NCI-H82 treated with DMSO at 0.1 percent for 48 hours (cell line): ENCODE data around the gene USP35.
"Not testable (repeated sequence)": the region's sequence is repeated elsewhere in the genome, so short reads cannot be mapped to it uniquely, and the experiment has no call there.

Experiments used
- DNase-seq: peaks from one replicate; lab custom pipeline; 2025; ENCODE audit not compliant: unreplicated experiment; lab: John Stamatoyannopoulos, UW

USP35 gene

DNA sequence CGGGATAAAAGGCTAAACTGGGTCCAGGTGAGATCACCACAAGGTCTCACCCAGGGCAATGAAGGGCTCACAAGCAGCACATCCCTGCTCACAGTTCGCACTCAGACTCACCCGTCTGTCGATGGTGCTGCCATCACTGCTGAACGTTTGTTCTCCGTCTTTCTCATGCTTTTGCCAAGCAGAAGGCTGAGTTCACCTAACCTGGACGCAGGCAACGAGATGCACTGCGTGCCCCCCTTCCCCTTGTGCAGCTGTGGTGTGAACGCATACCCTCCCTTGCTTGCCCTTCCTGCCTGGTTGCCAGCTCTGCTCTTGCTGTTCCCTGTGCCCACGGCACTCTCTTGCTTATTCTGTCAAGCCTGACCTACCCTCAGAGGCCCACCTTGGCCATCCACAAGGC, 18.3 kb upstream of the USP35 start:
- DNase-seq: no peak

DNA sequence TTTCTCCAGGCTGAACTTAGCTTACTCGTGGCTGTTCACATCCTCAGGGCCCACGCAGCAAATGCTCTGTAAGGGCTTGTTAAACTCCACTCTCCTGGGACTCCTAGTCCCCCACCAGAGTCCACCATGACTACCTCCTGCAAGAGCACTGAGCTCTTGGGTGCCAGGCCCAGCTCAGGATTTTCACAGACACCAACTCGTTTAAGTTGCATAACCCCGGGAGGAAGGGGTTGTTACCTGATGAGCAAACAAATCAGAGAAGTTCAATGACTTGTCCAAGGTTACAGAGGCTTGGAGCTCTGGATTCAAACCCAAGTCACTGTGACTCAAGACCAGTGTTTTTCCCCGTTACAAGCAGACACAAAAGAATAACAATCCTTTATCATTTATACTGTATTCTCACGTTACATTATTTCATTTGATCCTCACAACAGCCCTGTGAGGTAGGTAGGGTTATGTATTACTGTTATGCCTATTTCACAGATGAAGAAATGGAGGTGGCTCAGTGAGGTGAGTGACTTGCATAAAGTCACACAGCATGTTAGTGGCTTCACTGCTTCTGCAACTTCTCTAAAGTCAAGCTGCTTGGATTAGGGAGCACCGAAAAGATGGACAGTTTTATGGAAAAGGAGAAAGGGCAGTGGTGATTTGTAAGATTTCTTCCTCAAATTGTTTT, 17.7 kb upstream of the USP35 start:
- DNase-seq: no peak

DNA sequence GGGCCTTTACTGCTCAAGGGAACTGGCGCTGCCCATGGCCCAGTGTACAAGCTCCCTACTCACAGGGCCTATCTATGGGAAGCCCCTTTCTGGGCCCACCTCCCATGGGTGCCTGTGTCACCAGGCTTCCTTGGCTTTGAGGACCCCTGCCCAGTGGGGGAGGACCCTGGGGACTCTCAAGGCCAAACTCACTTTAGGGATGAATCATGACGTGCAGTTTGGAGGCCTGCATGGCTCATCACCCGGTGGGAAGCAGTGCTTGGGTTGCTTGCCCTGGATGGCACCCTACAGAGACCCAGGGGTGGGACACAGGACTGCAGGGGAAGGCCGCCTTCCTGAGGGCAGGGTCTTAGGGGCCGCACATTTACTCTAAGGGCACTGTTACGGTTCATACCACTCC, 16.8 kb upstream of the USP35 start:
- DNase-seq: no peak

DNA sequence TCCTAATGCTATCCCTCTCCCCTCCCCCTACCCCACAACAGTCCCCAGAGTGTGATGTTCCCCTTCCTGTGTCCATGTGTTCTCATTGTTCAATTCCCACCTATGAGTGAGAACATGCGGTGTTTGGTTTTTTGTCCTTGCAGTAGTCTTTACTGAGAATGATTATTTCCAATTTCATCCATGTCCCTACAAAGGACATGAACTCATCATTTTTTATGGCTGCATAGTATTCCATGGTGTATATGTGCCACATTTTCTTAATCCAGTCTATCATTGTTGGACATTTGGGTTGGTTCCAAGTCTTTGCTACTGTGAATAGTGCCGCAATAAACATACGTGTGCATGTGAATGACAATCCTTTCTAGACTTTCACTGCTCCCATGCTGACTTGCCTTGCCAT, 12.9 kb upstream of the USP35 start:
- DNase-seq: not testable (repeated sequence)

DNA sequence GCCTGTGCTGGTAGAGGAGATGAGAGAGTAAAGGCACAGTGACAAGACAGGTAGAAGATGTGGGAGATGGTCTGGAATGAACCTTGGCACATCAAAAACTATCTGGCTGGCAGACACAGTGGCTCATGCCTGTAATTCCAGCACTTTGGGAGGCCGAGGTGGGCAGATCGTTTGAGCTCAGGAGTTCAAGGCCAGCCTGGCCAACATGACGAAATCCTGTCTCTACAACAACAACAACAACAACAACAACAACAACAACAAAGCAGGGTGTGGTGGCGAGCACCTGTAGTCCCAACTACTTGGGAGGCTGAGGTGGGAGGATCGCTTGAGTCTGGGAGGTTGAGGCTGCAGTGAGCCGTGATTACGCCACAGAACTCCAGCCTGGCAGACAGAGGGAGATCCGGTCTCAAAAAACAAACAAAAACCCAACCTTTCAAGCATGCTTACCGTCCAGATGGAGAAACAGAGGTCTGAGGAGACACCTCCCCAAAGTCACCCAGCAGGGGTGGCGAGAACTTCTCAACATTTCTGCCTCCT, 12.0 kb upstream of the USP35 start:
- no peak for DNase-seq

DNA sequence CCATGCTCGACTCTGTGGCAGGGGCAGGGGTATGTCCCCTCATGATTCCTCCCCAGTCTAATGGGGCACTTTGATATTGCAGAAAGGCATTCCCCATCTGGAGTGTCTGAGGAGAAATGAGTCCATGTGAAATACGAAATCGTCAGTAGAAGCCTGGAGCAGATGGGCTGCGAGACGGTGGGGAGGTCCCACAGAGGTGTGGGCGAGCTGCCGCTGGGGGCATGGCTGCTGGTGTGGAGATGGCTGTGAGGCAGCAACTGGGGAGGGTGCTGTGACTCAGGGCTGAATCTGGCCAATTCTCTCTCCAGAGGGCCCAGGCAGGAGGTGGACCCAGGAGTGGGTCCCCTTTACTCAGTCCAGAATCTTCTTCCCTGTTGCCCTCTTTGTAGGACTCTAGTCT, 11.5 kb upstream of the USP35 start:
- no peak for DNase-seq

DNA sequence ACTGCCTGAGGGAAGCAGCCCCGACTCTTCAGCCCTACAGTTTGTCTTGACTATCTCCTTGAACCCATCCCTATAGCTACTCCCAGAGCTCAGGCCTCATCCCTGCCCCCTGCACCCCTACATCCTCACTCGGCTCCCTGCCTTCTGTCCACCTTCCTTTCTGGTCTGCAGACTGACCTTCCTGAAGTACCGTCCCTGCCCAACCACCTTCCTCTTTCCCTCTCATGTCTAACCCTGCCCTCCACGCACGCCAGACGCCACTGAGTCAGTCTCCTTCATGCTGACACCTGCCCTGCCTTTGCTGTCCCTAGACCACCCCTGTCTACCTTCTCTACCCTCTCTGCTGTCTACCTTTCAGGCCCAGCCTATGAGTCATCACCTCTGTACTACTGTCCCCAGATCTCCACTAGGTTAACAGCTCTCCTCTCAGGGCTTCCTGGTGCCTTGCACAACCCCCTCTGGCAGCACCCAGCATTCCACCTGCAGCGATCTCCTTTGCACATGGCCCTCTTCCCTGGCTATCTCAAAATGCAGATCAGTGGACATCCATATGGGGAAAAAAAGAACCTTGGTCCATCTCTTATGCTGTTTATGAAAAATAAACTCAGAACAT, 9.2 kb upstream of the USP35 start:
- DNase-seq: no peak

DNA sequence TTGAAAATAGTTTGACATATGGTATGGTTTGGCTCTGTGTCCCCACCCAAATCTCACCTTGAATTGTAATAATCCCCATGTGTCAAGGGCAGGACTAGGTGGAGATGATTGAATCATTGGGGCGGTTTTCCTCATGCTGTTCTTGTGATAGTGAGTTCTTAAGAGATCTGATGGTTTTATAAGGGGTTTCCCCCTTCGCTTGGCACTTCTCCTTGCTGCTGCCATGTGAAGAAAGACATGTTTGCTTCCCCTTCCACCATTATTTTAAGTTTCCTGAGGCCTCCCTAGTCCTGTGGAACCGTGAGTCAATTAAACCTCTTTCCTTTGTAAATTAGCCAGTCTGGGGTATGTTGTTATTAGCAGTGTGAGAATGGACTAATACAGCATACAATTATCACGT, 8.0 kb upstream of the USP35 start:
- no peak for DNase-seq

DNA sequence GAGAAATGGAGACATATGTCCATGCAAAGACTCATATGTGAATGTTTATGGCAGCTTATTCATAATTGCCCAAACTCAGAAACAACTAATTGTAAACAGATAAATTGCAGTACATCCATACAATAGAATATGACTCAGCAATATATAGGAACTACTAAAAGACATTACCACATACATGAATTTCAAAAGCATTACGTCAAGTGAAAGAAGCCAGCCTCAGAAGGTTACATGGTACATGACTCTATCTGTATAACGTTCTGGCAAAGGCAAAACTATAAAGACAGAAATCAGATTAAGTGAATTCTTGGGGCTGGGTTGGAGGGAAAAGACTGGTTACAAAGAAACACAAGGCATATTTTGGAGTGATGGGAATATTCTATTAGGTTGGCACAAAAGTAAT, 7.5 kb upstream of the USP35 start:
- no peak for DNase-seq

DNA sequence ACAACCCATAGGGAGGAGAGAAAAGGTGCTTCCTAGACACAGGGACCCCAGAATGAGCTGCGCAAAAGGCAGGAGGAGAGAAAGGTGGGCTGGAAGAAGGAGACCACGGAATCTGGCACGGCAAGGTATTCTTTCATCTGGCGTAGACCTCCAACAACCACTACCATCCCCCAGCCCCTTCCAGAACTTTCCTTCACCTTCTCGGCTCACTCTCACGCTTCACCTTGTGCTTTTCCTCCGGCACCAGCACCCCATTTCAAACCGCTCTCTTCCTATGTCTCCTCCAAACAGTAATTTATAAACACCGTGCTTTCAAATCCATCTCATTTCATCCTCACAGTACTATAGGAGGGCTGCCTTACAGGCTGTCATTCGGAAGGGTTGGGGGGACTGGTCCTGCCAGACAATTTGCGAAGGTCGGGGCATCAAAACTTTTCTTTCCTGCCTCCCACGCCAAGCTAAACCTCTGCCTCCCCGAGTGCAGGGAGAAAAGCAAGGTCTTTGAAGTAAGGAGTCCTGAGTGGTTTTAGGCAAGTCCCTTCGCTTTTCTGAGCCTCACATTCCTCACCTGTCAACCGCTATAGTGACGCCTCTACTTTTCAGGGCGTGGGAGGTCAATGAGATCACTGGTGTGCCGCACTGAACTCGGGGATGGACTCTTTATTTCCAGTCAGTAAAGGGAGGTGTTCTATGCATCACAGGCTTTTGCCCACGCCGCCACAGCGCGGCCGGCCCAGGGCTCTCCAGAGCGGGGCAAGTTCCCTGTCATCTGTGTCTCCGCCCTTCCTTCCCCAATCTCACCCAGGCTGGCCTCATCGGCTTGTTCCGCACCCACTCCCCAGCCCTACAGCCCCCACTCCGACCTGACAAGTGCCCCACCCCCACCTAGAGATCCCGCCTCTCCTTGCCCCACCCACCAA, 1.1 kb upstream of the USP35 start:
- no peak for DNase-seq

DNA sequence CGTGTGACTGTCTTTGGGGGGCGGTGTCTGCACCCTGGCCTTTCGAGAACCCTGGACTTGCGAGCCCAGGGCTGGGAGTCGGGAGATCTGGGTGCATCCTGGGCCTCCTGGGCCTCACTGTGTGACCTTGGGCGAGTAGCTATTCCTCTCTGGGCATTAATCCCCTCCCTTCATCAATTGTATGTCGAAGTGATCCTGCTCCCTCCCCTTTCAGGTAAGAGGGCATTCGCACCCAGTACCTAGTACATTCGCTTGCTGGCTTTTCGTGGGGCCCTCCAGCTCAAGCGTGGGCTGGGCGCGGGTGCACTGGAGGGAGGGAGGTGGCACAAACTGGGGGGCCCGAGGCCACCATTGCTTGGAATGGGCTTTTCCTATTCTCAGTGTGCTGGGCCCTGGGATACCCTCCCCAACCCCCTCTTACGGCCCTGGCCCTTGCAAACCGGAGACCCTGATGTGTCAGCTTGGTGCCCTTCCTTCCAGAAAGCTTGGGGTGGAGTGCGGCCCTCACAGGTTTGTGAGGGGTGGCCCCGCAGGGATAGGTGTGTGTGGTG, 530 bp downstream of the USP35 start:
- DNase-seq: no peak

DNA sequence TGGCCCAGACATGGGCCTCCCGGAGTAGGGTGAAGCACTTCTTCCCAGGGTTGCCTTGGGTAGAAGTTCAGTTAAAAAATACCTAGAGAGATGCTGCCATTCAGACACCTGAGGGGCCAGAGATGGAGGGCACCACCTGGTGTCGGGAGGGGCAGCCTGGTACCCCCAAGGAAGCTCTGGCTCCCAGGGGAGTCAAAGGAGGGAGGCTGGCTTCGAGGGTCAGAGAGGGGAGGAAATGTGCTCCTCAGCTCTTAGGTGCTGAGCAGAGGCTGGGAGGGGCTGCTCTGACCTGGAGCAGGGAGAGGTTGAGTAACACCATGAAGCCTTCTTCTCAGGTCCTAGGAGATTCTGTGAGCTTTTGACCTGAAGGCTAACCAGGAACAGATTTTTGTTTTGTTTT, 1.1 kb downstream of the USP35 start:
- DNase-seq: no peak

DNA sequence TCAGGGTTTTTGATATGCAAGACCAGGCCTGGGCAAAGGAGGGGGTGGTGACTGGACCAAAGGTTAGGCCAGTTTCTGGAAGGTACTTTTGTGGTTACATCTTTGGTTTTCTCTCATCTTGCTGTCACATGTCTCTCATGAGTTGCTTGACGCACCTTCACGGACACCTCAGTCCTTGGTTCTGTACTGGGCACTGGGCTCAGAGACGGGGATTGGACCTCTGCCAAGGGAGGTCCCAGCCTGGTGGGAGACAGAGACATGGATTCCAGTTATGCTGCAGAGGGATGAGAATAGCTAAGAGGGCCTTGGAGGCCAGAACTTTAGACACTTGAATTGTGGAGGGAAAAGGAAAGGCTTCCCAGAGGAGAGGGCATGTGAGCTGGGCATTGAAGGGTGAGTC, 1.7 kb downstream of the USP35 start:
- DNase-seq: no peak

DNA sequence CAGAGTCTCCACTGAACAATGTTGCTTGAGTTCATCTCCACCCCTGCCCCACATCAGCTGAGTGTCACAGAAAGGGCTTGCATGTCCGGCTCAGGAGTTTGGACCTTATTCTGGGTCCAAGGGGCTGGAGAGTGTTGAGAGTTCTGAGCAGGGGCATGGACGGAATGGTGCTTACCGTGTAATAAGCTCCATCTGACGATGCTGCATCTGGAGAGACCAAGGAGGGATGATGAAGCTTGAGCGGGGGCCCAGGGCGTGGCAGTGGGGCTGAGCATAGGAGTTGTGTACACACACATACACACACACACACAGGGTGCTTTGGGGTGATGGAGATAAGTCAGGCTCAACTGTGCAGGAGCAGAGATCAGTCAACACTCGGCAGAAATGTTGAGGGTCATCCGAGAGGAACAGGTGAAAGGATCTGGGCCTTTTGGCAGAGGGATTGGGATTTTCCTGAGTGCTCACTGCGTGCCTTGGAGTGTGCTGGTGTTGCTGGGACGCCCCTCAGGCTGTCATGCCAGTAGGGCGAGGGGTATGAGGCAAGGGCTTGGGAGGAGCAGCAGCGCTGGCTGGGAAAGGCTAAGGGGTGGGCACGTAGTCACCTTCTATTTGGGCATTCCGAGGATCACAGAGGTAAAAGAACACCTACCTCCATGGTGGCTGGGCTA, 2.3 kb downstream of the USP35 start:
- DNase-seq: no peak

DNA sequence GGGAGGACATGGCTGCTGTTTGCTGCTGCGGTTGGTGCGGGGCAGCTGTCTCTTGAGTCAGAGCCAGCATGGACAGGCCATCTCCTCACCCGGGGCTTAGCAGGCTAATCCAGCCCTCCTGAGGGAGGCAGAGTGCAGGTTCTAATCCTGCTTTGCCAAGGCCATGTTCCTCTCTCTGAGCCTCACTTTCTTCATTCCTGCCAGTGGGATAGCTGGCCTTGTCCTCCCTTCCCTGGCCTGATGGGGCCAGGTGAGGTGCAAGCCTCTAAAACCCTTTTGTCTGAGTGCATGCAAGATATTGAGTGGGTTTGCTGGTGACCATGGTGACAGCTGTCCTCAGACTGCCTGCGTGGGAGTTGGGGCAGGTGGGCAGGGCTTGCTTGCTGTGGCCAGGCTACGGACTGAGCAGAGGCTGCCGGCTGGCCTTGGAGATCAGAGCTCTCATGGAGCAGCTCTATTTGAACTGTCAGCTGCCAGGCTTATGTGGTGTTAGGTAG, 3.6 kb downstream of the USP35 start:
- DNase-seq: no peak

DNA sequence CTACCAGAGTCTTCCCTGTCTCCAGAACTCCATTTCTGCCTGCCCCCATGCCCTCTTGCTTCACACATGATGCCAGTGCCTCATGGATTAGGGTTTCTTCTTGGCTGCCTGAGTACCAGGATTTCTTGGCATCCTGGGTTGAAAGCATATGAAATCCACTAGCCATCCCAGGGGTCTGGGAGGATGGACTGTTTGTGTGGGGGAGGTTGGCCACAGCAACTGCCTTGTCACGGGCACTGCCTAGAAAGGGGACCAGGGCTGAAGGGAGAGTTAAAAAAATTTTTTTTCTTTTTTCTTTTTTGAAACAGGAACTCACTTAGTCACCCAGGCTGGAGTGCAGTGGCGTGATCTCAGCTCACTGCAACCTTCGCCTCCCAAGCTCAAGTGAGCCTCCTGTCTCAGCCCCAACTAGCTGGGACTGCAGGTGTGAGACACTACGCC, 4.2 kb downstream of the USP35 start:
- DNase-seq: no peak

DNA sequence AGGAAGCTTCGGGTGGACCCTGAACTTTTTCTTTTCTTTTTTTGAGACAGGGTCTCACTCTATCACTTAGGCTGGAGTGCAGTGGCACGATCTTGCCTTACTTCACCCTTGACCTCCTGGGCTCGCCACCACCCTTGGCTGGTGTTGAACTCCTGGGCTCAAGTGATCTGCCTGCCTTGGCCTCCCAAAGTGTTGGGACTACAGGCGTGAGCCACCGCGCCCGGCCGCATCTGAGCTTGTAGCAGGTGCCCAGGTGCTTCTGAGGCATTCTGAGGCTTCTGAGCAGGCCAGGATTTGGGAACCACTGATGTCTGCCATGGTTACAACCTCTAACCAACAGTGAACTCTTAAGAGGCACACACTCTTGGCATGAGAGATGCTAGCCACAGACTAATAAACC, 5.1 kb downstream of the USP35 start:
- DNase-seq: no peak

DNA sequence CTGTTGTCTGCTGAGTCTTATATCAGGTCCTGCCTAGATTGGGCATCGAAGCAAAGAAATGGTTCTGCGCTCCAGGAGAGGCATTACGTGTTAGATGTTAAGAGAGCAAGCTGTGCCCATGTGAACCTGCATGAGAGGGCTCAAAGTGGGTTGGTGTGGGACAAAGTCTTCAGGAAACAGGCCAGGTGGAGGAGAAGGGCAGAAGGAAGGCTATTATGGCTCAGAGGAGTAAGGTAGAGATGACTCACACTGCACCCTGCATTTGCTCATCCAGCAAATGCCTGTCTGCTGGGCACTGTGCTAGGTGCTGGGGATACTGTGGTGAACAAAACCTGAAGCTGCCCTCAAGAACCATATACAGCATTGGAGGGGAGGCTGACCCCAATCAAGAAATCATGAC, 5.8 kb downstream of the USP35 start:
- no peak for DNase-seq

DNA sequence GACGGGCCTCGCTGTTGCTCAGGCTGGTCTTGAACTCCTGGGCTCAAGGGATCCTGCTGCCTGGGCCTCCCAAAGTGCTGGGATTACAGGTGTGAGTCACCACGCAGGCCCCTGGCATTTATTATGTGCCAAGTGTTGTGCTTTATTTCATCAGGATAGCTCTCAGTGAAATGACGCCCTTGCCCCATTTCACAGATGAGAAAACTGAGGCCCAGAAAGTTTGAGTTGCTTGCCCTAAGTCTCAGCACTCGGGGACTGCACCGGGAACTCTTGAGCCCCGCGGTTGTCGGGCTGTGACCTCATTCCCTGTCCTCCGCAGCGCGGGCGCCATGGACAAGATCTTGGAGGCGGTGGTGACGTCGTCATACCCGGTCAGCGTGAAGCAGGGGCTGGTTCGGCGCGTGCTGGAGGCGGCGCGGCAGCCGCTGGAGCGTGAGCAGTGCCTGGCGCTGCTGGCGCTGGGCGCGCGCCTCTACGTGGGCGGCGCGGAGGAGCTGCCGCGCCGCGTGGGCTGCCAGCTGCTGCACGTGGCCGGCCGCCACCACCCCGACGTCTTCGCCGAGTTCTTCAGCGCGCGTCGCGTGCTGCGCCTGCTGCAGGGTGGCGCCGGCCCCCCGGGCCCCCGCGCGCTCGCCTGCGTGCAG, 7.3 kb downstream of the USP35 start:
- no peak for DNase-seq

DNA sequence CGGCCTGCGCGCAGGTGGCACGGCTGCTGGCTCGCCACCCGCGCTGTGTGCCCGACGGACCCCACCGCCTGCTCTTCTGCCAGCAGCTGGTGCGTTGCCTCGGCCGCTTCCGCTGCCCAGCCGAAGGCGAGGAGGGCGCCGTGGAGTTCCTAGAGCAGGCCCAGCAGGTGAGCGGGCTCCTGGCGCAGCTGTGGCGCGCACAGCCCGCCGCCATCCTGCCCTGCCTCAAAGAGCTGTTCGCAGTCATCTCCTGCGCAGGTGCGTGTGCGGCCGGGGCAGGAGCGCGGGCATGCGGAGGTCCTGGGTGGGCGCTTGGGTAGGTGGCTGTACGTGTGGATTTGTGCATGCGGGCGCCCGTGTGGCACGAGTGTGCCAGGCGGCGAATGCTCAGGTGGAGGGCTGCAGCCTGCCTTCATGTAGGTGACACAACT, 8.0 kb downstream of the USP35 start:
- DNase-seq: no peak
